NCI-H1930 (cell line): ENCODE measurements around the gene PPFIA3.

Experiments
- DNase-seq, 2 experiments: peaks; one replicate each; lab custom pipeline; 2025; lab: John Stamatoyannopoulos, UW

The PPFIA3 gene

DNA sequence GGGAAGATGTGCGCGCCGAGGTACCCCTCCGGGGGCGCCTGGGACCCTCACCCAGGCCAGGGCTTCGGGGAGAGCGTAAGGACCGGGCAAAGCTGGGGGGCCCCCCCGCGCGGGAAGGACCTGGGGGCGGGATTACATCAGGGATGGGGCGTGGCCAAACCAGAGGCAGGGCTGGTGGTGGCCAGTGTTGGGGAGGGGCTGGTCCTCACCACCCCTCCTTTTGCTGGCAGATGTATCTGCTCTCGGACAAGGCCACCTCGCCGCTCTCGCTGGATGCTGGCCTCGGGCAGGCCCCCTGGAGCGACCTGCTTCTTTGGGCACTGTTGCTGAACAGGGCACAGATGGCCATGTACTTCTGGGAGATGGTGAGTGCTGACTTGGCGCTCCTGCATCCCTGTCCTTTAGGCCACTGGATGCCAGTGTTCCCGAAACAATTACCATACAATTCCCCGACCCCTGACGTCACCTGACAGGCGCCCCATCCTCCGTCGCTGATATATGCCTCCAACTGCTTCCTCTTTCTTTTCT is 63.6 kb downstream of the PPFIA3 start:
- no peak for DNase-seq

- no peak for DNase-seq
Observed at GRCh38 chr19:49186108-49186507, 66.8 kb downstream of the PPFIA3 start.

- no peak for DNase-seq
Observed at GRCh38 chr19:49188626-49189200, 69.4 kb downstream of the PPFIA3 start.

- no peak for DNase-seq
Observed at GRCh38 chr19:49189259-49189658, 69.9 kb downstream of the PPFIA3 start.

GRCh38 chr19:49190781-49191180 is 71.4 kb downstream of the PPFIA3 start:
- DNase-seq, result no peak

- no peak for DNase-seq
Observed at GRCh38 chr19:49193822-49194394, 74.6 kb downstream of the PPFIA3 start.

DNA sequence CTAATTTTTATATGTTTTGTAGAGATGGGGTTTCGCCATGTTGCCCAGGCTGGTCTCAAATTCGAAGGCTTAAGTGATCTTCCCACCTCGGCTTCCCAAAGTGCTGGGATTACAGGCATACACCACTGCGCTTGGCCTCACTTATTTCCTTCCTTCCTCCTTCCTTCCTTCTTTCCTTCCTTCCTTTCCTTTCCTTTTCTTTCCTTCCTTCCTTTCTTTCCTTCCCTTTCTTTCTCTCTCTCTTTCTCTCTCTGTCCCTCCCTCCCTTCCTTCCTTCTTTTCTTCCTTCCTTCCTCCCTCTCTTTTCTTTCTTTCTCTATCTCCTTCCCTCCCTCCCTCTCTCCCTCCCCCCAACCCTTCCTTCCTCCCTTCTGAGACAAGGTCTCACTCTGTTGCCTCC is 75.1 kb downstream of the PPFIA3 start:
- no peak for DNase-seq

GRCh38 chr19:49196527-49197240 is 77.3 kb downstream of the PPFIA3 start:
- no peak for DNase-seq

- no peak for DNase-seq
Observed at GRCh38 chr19:49200238-49200862, 81.0 kb downstream of the PPFIA3 start.
